Stomach (tissue), 9 donors: ENCODE results near the gene ATF7IP. TPM values are rescaled to one million over a fixed set of nuclear protein-coding genes. Genes with fewer than 3 reads are reported as not detected.

ENCODE experiments used
- DNase-seq, 2 donors: peaks; one replicate each; pipeline versions ENCODE4 v3.0.0 to v3.0.0-alpha.2; 2013 to 2019
- H3K27ac ChIP-seq, 5 donors: fragments of 200-600 bp in 4 of 5; sonication (generic) in 4 of 5; one replicate each; pipeline ENCODE4 v1.5.1; 2013 to 2019; ENCODE audit warnings: mild to moderate bottlenecking in 1 of 5, moderate library complexity in 1 of 5
- H3K27me3 ChIP-seq, 3 donors: fragments of 200-600 bp; sonication (generic); one replicate each; pipeline ENCODE4 v1.5.1; 2017 to 2019; ENCODE audit warnings: mixed run types in 1 of 3
- H3K36me3 ChIP-seq, 4 donors: fragments of 200-600 bp; sonication (generic); 1 replicate in 3 of 4; 2 replicates in 1 of 4; pipeline ENCODE4 v1.5.1; 2016 to 2019
- H3K4me1 ChIP-seq, 4 donors: fragments of 200-600 bp; sonication (generic); one replicate each; pipeline ENCODE4 v1.5.1; 2016 to 2019
- H3K4me3 ChIP-seq, 4 donors: fragments of 200-600 bp; sonication (generic) in 3 of 4; one replicate each; pipeline ENCODE4 v1.5.1; 2016 to 2019; ENCODE audit warnings: mild to moderate bottlenecking in 1 of 4
- H3K9me3 ChIP-seq, 4 donors: fragments of 200-600 bp; sonication (generic); one replicate each; pipeline ENCODE4 v1.5.1; 2016 to 2019
- EP300 ChIP-seq: sonication (generic); formaldehyde crosslinking; IDR thresholded peaks from one replicate; pipeline ENCODE4 v1.6.1; 2017; ENCODE audit warnings: antibody characterized with exemption
- POLR2A ChIP-seq, 4 donors: fragments of 450-650 bp; IDR thresholded peaks; one replicate each; pipeline ENCODE4 v1.6.1; 2016; ENCODE audit warnings: antibody characterized with exemption in 4 of 4, control low read depth in 2 of 4, mild to moderate bottlenecking in 1 of 4, moderate library complexity in 1 of 4
- POLR2AphosphoS5 ChIP-seq, 3 donors: sonication (generic); formaldehyde crosslinking; IDR thresholded peaks; one replicate each; pipeline ENCODE4 v1.6.1; 2016; ENCODE audit warnings: antibody characterized with exemption in 3 of 3
- WGBS, 5 donors: extraction: QIAGEN DNeasy Blood & Tissue Kit in 3 of 5; methylation state at CpG; one replicate each; pipeline versions ENCODE4 v1.1.5 to v1.1.7; 2013 to 2018; 5-methylcytosine and 5-hydroxymethylcytosine counted together
- intact Hi-C: fragments of 100-400 bp; cut with DNase I; formaldehyde crosslinking; loops from one replicate; pipeline ENCODE4 v1.15.1; 2023; ENCODE audit warnings: low total_unique reads
- polyA plus RNA-seq, 3 donors: library from polyadenylated mRNA; stranded (reverse); fragments of 200-250 nt; gene quantifications; one replicate each; pipeline ENCODE4 v1.2.3, GENCODE V29; 2013
- total RNA-seq, 5 donors: library from RNA; depleted of rRNA; stranded (reverse); fragments of >200 nt; gene quantifications; one replicate each; pipeline versions ENCODE4 v1.1.0 to v1.2.3, GENCODE V29; 2014 to 2016
- TF ChIP-seq, protein P1 (sequence below), 7 experiments: fragments of 450-650 bp in 4 of 7; fragments of 200-600 bp in 3 of 7; sonication (generic) in 3 of 7; IDR thresholded peaks; one replicate each; pipeline ENCODE4 v1.5.1; 2016 to 2019; ENCODE audit warnings: antibody characterized with exemption in 7 of 7, control low read depth in 2 of 7, mild to moderate bottlenecking in 1 of 7
- donor health status: healthy with polysubstance abuse.
- donor health status: Bipolar disorder and iron deficiency.
- donor health status: healthy.

ATF7IP gene
- total and polyA plus RNA-seq, 8 donors: 4.9 to 91.0 (median 49.8) TPM

DNA sequence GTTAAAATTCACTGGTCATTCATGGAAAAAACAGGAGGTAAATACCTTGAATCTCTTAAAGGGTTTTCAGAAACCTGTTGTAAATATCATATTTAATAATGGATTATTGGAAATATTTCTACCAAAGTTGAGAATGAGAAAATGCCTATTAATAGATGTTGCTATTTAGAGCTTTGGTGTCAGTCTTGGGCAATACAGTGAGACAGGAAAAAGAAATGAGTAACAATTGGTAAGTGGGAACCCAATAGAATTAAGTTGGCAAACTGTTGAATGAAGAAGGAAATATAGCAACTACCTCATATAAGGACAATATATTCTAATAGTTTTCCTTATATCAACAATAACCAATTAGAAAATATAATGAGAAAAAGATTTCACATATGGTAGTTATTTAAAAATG is 78.0 kb downstream of the ATF7IP start:
- H3K36me3 ChIP-seq: peaks cover 7 to 73% (median 69%) of the 10 kb centered on the region in 4 donors
- TF ChIP-seq EP300: no peak
- no peak for TF ChIP-seq POLR2A (IDR thresholded peaks at IDR 0.05)
- no peak for TF ChIP-seq POLR2AphosphoS5 (IDR thresholded peaks at IDR 0.05)
- TF ChIP-seq, protein P1, sequence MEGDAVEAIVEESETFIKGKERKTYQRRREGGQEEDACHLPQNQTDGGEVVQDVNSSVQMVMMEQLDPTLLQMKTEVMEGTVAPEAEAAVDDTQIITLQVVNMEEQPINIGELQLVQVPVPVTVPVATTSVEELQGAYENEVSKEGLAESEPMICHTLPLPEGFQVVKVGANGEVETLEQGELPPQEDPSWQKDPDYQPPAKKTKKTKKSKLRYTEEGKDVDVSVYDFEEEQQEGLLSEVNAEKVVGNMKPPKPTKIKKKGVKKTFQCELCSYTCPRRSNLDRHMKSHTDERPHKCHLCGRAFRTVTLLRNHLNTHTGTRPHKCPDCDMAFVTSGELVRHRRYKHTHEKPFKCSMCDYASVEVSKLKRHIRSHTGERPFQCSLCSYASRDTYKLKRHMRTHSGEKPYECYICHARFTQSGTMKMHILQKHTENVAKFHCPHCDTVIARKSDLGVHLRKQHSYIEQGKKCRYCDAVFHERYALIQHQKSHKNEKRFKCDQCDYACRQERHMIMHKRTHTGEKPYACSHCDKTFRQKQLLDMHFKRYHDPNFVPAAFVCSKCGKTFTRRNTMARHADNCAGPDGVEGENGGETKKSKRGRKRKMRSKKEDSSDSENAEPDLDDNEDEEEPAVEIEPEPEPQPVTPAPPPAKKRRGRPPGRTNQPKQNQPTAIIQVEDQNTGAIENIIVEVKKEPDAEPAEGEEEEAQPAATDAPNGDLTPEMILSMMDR (IDR thresholded peaks at IDR 0.05): no peak

DNA sequence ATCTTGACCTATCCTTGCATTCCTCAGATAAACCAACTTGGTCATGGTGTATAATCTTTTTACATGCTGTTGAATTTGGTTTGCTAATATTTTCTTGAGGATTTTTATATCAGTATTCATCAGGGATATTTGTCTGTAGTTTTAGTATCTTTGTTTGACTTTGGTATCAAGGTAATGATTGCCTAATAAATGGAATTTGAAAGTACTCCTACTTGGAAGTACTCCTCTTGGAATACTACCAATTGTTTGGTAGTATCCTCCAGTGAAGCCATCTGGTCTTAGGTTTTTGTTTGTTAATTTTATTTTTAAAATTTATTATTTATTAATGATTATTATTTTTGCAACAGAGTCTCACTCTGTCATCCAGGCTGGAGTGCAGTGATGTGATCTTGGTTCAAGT is 85.0 kb downstream of the ATF7IP start:
- intact Hi-C loops: no loop called here
- Histone ChIP-seq H3K9me3 (no peaks in the 10 kb centered on the region), H3K4me3 (no peak overlapping the region), H3K27ac (no peak overlapping the region), H3K4me1 (peaks cover 0 to 36% (median 8%) of the 10 kb centered on the region in 4 donors), H3K27me3 (no peaks in the 10 kb centered on the region), H3K36me3 (peaks cover 0 to 82% (median 64%) of the 10 kb centered on the region in 4 donors)
- TF ChIP-seq POLR2A (IDR thresholded peaks at IDR 0.05): no peak
- TF ChIP-seq EP300: no peak
- TF ChIP-seq POLR2AphosphoS5 (IDR thresholded peaks at IDR 0.05): no peak
- TF ChIP-seq, protein P1 (IDR thresholded peaks at IDR 0.05): no peak
- DNase-seq: no peak

More for the DNA sequence above, 78.0 kb downstream of the ATF7IP start:
- no peak for DNase-seq
- Histone ChIP-seq H3K9me3 (no peaks in the 10 kb centered on the region), H3K4me3 (no peak overlapping the region), H3K27me3 (no peaks in the 10 kb centered on the region), H3K27ac (peak overlapping the region in 2 of 5 donors; percentile 22 to 56), H3K4me1 (peaks cover 0 to 25% (median 12%) of the 10 kb centered on the region in 4 donors)
- intact Hi-C loops: no loop called here

DNA sequence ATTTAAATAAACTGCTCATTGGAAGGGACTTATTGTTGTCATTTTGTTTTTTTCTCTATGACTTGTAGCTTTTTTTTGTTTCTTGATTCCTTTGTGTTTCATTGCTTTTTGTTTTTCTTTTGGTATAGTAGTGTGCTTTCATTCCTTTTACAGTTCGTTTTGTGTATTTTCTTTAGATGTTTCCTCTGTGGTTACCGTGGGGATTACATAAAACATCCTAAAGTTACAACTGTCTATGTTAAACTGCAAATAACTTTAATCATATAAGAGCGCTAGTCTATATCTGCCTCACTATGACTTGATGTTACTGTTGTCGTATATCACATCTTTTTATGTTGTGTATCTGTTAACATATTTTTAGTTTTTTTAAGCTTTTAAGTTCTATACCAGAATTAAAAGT is 86.9 kb downstream of the ATF7IP start:
- no peak for DNase-seq
- H3K4me1 ChIP-seq: peaks cover 0 to 36% (median 8%) of the 10 kb centered on the region in 4 donors
- H3K36me3 ChIP-seq: peaks cover 0 to 79% (median 62%) of the 10 kb centered on the region in 4 donors
- no peak overlapping the region for H3K4me3 ChIP-seq
- no peak overlapping the region for H3K27ac ChIP-seq
- intact Hi-C loops: no loop called here
- H3K9me3 ChIP-seq: no peaks in the 10 kb centered on the region
- WGBS, 5 donors: 78 to 90% (median 86%) methylated on average over 4 of the region's 4 CpGs
- no peaks in the 10 kb centered on the region for H3K27me3 ChIP-seq
- TF ChIP-seq, protein P1 (IDR thresholded peaks at IDR 0.05): no peak
- no peak for TF ChIP-seq EP300
- TF ChIP-seq POLR2A (IDR thresholded peaks at IDR 0.05): no peak
- no peak for TF ChIP-seq POLR2AphosphoS5 (IDR thresholded peaks at IDR 0.05)

DNA sequence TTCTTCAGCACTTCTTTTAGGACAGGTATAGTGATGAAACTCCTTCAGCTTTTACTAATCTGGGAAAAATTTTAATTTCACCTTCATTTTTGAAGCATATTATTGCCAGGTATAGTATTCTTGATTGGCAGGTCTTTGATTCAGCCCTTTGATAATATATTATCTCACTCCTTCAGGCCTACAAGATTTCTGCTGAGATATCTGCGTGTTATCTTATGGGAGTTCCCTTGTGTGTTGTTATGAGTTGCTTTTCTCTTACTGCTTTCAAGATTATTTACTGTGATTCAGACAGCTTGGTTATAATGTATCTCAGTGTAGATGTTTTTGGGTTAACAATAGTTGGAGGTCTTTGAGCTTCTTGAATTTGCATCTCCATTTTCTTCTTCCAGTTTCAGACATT is 87.4 kb downstream of the ATF7IP start:
- intact Hi-C loops: no loop called here
- Histone ChIP-seq H3K9me3 (no peaks in the 10 kb centered on the region), H3K36me3 (peaks cover 0 to 79% (median 61%) of the 10 kb centered on the region in 4 donors), H3K4me1 (peaks cover 0 to 36% (median 8%) of the 10 kb centered on the region in 4 donors), H3K4me3 (no peak overlapping the region), H3K27ac (no peak overlapping the region), H3K27me3 (no peaks in the 10 kb centered on the region)
- DNase-seq: no peak
- 70 to 93% (median 77%) methylated on average over 1 of the region's 1 CpG for WGBS, 5 donors
- TF ChIP-seq, protein P1 (IDR thresholded peaks at IDR 0.05): no peak
- no peak for TF ChIP-seq EP300
- no peak for TF ChIP-seq POLR2A (IDR thresholded peaks at IDR 0.05)
- no peak for TF ChIP-seq POLR2AphosphoS5 (IDR thresholded peaks at IDR 0.05)
